ENCODE results near the gene C2CD4D. TPM values are rescaled to one million over a fixed set of nuclear protein-coding genes. Genes with fewer than 3 reads are reported as not detected.

Gene C2CD4D
- total RNA-seq, 2 donors from 2014 or later = not detected

DNA sequence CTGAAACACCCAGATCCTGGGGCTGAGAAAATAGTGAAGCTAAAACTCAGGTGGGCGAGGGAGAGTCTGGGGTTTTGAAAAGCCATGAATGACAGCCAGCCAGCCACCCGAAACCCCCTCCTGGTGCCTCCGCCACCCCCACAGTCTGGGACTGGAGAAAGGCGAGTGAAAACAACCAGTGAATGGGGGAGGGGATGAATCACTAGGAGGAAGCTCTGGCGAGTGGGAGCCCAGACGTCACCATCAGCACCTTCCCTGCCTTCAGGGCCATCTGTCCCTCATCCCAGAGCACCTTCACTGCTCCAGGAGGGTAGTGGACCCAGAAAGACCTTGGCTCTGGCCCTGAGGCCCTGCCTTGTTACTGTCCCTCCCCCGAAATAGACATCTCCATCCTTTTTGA lies 17.2 kb downstream of the C2CD4D start:
- no peaks in the 10 kb centered on the region for H3K36me3 ChIP-seq

DNA sequence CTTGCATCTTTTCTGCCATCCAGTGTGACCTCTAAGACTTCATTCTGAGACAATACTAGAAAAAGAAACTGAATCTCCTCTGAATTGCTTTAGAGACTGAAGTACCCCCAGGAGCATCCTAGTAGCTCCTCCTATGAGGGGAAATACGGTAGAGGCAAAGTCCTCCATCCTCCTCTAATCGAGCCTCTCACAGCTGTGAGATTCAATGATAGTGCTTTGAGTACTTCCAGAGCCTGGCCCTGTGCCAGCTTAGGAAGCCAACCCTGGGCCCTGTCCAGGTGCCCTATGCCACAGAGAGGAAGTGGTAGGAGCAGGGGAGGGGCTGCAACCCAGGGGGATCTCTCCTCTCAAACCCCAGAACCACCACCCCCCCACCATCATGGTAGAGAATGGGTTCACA lies 18.7 kb downstream of the C2CD4D start:
- no peak for ATAC-seq (ENCODE audit: insufficient number of reproducible peaks, low FRiP score, low read depth)

More for the DNA sequence above, 17.2 kb downstream of the C2CD4D start:
- Histone ChIP-seq H3K4me1 (ENCODE audit: control insufficient read depth in 1 of 2, low read depth in 2 of 2) (no peaks in the 10 kb centered on the region), H3K9me3 (no peaks in the 10 kb centered on the region), H3K4me3 (no peak overlapping the region), H3K27me3 (replicated peaks; ENCODE audit: insufficient read depth) (no peaks in the 10 kb centered on the region), H3K27ac (no peak overlapping the region)
- TF ChIP-seq, protein P1, sequence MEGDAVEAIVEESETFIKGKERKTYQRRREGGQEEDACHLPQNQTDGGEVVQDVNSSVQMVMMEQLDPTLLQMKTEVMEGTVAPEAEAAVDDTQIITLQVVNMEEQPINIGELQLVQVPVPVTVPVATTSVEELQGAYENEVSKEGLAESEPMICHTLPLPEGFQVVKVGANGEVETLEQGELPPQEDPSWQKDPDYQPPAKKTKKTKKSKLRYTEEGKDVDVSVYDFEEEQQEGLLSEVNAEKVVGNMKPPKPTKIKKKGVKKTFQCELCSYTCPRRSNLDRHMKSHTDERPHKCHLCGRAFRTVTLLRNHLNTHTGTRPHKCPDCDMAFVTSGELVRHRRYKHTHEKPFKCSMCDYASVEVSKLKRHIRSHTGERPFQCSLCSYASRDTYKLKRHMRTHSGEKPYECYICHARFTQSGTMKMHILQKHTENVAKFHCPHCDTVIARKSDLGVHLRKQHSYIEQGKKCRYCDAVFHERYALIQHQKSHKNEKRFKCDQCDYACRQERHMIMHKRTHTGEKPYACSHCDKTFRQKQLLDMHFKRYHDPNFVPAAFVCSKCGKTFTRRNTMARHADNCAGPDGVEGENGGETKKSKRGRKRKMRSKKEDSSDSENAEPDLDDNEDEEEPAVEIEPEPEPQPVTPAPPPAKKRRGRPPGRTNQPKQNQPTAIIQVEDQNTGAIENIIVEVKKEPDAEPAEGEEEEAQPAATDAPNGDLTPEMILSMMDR (IDR thresholded peaks at IDR 0.05) = no peak
- no peak for ATAC-seq (ENCODE audit: insufficient number of reproducible peaks, low FRiP score, low read depth)
- no peak for DNase-seq (ENCODE audit: low spot score)

DNA sequence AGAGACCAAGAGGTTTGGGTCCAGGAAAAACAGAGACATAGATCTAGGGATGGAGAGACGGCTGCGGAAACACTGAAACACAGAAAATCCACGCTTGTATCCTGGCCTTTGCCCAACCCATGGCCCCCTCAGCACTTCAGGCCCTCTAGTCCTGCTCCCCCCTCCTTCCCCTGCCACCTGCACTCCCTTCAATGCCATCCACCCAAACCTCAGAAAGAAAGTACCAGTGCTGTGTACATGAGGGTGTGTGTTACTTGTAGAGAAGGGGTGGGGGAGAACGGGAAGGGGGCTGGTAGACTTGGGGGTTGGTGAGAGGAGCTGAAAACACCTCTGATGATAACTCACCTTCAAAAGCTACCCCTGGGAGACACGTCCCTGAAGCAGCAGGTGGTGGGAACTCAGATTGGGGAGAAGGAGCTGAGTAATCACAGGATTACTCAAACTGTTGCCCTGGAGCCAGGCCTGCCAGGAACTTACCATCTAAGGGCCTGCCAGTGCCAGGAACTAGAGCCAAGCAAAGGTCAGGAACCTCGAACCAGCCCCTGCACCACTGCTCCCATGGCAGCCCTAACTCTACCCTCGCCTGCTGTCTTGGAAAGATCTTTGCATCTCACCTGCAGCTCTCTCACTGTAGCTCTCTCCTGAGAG lies 19.5 kb downstream of the C2CD4D start:
- TF ChIP-seq, protein P1 (IDR thresholded peaks at IDR 0.05) = no peak
- Histone ChIP-seq H3K4me3 (no peak overlapping the region), H3K27ac (no peak overlapping the region), H3K36me3 (no peaks in the 10 kb centered on the region), H3K27me3 (replicated peaks; ENCODE audit: insufficient read depth) (no peaks in the 10 kb centered on the region), H3K9me3 (no peaks in the 10 kb centered on the region), H3K4me1 (ENCODE audit: control insufficient read depth in 1 of 2, low read depth in 2 of 2) (no peaks in the 10 kb centered on the region)
- DNase-seq (ENCODE audit: low spot score) (no peak), ATAC-seq (ENCODE audit: insufficient number of reproducible peaks, low FRiP score, low read depth) (no peak)

More for the DNA sequence above, 18.7 kb downstream of the C2CD4D start:
- H3K36me3 ChIP-seq = no peaks in the 10 kb centered on the region
- no peak overlapping the region for H3K27ac ChIP-seq
- H3K27me3 ChIP-seq (replicated peaks; ENCODE audit: insufficient read depth) = no peaks in the 10 kb centered on the region
- H3K4me1 ChIP-seq (ENCODE audit: control insufficient read depth in 1 of 2, low read depth in 2 of 2) = no peaks in the 10 kb centered on the region
- no peak for DNase-seq (ENCODE audit: low spot score)
- no peak overlapping the region for H3K4me3 ChIP-seq
- no peaks in the 10 kb centered on the region for H3K9me3 ChIP-seq
- TF ChIP-seq, protein P1 (IDR thresholded peaks at IDR 0.05) = no peak

DNA sequence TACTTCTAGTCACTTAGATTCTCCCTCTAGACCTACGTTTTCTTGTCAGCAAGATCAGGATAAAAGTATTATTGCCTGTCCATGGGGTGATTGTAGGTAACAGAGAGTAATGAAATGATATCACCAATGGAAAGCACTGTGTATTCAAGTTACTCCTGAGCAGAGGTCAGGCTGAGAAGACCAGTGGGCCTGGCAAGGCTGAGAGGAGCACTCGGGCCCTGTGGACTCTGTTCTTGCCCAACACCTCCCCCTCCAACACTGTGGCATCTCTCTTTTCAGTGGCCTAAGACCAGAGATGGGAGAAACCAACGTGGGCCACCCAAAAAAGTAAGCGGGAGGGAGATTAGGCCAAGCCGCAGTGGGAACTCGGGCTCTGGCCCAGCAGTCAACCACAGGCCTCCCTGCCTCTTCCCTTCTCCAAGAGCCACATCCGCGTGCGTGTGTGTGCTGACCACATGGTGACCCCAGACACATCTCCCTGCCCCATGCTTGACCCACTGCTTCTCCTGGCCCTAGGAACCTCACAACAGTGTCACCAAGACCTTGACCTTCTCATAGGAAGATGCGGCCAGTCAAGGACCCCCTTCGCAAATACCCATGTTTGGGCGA lies 20.3 kb downstream of the C2CD4D start:
- H3K9me3 ChIP-seq = no peaks in the 10 kb centered on the region
- no peaks in the 10 kb centered on the region for H3K4me1 ChIP-seq (ENCODE audit: control insufficient read depth in 1 of 2, low read depth in 2 of 2)
- DNase-seq (ENCODE audit: low spot score) (no peak), ATAC-seq (ENCODE audit: insufficient number of reproducible peaks, low FRiP score, low read depth) (no peak)
- no peaks in the 10 kb centered on the region for H3K27me3 ChIP-seq (replicated peaks; ENCODE audit: insufficient read depth)
- H3K27ac ChIP-seq = no peak overlapping the region
- H3K36me3 ChIP-seq = no peaks in the 10 kb centered on the region
- TF ChIP-seq, protein P1 (IDR thresholded peaks at IDR 0.05) = no peak
- H3K4me3 ChIP-seq = no peak overlapping the region

DNA sequence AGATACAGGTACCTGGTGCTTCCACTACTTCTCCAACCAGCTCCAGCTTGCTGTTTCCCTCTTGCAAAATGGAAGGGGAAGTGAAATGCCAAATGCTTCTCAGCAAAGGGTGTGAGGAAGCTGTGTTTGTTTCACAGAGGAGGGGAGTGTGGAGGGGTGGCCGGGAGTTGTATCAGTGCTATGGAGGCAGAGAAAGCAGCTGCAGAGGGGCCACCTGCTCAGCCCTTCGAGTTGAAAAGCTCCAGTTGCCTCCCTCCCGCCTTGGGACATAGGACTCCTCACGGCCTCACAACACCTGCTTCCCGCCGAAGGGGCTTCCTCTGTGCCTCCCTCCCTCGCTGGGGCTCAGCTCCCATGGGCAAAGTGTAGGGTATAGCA lies 22.3 kb downstream of the C2CD4D start:
- DNase-seq (ENCODE audit: low spot score) = no peak
- Histone ChIP-seq H3K9me3 (no peaks in the 10 kb centered on the region), H3K36me3 (no peaks in the 10 kb centered on the region), H3K4me1 (ENCODE audit: control insufficient read depth in 1 of 2, low read depth in 2 of 2) (no peaks in the 10 kb centered on the region), H3K27me3 (replicated peaks; ENCODE audit: insufficient read depth) (no peaks in the 10 kb centered on the region), H3K4me3 (no peak overlapping the region), H3K27ac (no peak overlapping the region)
- no peak for ATAC-seq (ENCODE audit: insufficient number of reproducible peaks, low FRiP score, low read depth)
- TF ChIP-seq, protein P1 (IDR thresholded peaks at IDR 0.05) = no peak
